Fibroblast of lung (primary cell): Measurements from ENCODE around the gene AZU1.

Experiments used
- EZH2 ChIP-seq: IDR thresholded peaks from 2 replicates; pipeline ENCODE4 v1.5.1; 2012; ENCODE audit warnings: low read length, control low read depth, mild to moderate bottlenecking; ENCODE audit errors: missing control alignments
- TF ChIP-seq, protein P1 (sequence below), 2 donors: IDR thresholded peaks in 1 of 2; conservative IDR thresholded peaks in 1 of 2; 1 replicate in 1 of 2; 2 replicates in 1 of 2; pipeline ENCODE4 v1.5.1; 2011 to 2012; ENCODE audit warnings: low read length in 2 of 2, control low read depth in 1 of 2, inconsistent platforms in 1 of 2, low read depth in 1 of 2, mild to moderate bottlenecking in 1 of 2

DNA sequence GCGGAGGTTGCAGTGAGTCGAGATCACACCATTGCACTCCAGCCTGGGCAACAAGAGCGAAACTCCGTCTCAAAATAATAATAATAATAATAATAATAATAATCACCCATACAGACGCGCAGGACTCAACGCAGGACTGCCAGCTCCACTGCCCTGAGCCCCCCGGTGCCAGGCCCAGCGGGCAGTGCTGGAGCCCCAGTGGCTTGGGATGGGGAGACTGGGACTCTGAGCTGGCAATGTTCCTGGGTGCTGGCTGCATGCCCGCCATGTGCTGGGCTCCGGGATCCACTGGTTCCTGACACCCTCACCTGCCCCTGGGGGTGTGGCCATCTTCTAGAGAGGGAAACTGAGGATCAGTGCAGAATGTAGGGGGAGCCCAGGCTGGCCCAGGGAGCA is 325 bp upstream of the AZU1 start:
- TF ChIP-seq, protein P1, sequence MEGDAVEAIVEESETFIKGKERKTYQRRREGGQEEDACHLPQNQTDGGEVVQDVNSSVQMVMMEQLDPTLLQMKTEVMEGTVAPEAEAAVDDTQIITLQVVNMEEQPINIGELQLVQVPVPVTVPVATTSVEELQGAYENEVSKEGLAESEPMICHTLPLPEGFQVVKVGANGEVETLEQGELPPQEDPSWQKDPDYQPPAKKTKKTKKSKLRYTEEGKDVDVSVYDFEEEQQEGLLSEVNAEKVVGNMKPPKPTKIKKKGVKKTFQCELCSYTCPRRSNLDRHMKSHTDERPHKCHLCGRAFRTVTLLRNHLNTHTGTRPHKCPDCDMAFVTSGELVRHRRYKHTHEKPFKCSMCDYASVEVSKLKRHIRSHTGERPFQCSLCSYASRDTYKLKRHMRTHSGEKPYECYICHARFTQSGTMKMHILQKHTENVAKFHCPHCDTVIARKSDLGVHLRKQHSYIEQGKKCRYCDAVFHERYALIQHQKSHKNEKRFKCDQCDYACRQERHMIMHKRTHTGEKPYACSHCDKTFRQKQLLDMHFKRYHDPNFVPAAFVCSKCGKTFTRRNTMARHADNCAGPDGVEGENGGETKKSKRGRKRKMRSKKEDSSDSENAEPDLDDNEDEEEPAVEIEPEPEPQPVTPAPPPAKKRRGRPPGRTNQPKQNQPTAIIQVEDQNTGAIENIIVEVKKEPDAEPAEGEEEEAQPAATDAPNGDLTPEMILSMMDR (conservative IDR thresholded peaks at IDR 0.05 in 1 of 2, IDR thresholded peaks at IDR 0.05 in 1 of 2; ENCODE audit: low read depth in 1 of 2, low read length in 2 of 2) = no peak
- TF ChIP-seq EZH2 = no peak
